Osteocyte (in vitro differentiated cells): Measurements from ENCODE around the gene BUB1B. TPM values are rescaled to one million over a fixed set of nuclear protein-coding genes. Genes with fewer than 3 reads are reported as not detected.

Experiments used
- DNase-seq: peaks from one replicate; pipeline ENCODE4 v3.0.0; 2021; ENCODE audit warnings: mixed read lengths; ENCODE audit not compliant: unreplicated experiment; ENCODE audit errors: extremely low spot score
- H3K27ac Mint-ChIP-seq: one replicate; pipeline ENCODE4 v1.8.0; 2021; ENCODE audit warnings: mild to moderate bottlenecking, mixed read lengths; ENCODE audit not compliant: unreplicated experiment
- H3K27me3 Mint-ChIP-seq: one replicate; pipeline ENCODE4 v1.8.0; 2021; ENCODE audit warnings: mixed read lengths; ENCODE audit not compliant: unreplicated experiment
- H3K36me3 Mint-ChIP-seq: one replicate; pipeline ENCODE4 v1.8.0; 2021; ENCODE audit warnings: mixed read lengths; ENCODE audit not compliant: unreplicated experiment
- H3K4me1 Mint-ChIP-seq: one replicate; pipeline ENCODE4 v1.8.0; 2021; ENCODE audit warnings: mixed read lengths; ENCODE audit not compliant: unreplicated experiment
- H3K4me3 Mint-ChIP-seq: one replicate; pipeline ENCODE4 v1.8.0; 2021; ENCODE audit warnings: mild to moderate bottlenecking, moderate library complexity, mixed read lengths; ENCODE audit not compliant: unreplicated experiment
- H3K9me3 Mint-ChIP-seq: one replicate; pipeline ENCODE4 v1.8.0; 2021; ENCODE audit warnings: mixed read lengths; ENCODE audit not compliant: unreplicated experiment
- CTCF ChIP-seq: fragments of 200-600 bp; sonication (generic); IDR thresholded peaks from 2 replicates; pipeline ENCODE4 v1.5.0; 2021; ENCODE audit warnings: antibody characterized with exemption, mild to moderate bottlenecking, moderate library complexity
- total RNA-seq: library from RNA; stranded (reverse); gene quantifications from 2 replicates; pipeline ENCODE4 v1.2.1, GENCODE V29; 2021

The BUB1B gene
- total RNA-seq, 1 donor from 2014 or later, result 8.5 TPM

GRCh38 chr15:40142428-40142827 lies 18.4 kb upstream of the BUB1B start:
- Mint-ChIP-seq H3K4me1 (no peaks in the 10 kb centered on the region), H3K36me3 (no peaks in the 10 kb centered on the region), H3K9me3 (no peaks in the 10 kb centered on the region), H3K27me3 (no peaks in the 10 kb centered on the region), H3K4me3 (no peak overlapping the region), H3K27ac (no peak overlapping the region)
- no peak for TF ChIP-seq CTCF
- DNase-seq, result no peak

- TF ChIP-seq CTCF, result no peak
- Mint-ChIP-seq H3K36me3 (no peaks in the 10 kb centered on the region), H3K9me3 (no peaks in the 10 kb centered on the region), H3K4me3 (no peak overlapping the region), H3K4me1 (peaks cover 4% of the 10 kb centered on the region), H3K27me3 (no peaks in the 10 kb centered on the region), H3K27ac (no peak overlapping the region)
- no peak for DNase-seq
These were observed 14.8 kb upstream of the BUB1B start for GRCh38 chr15:40146037-40146436.

GRCh38 chr15:40149339-40149738 lies 11.5 kb upstream of the BUB1B start:
- no peak overlapping the region for H3K4me3 Mint-ChIP-seq

GRCh38 chr15:40150163-40150925 lies 10.5 kb upstream of the BUB1B start:
- Mint-ChIP-seq H3K4me1 (peaks cover 4% of the 10 kb centered on the region), H3K4me3 (no peak overlapping the region), H3K27ac (no peak overlapping the region), H3K9me3 (no peaks in the 10 kb centered on the region), H3K36me3 (no peaks in the 10 kb centered on the region), H3K27me3 (no peaks in the 10 kb centered on the region)
- no peak for TF ChIP-seq CTCF
- DNase-seq, result peak; percentile 83

More at GRCh38 chr15:40149339-40149738, 11.5 kb upstream of the BUB1B start:
- Mint-ChIP-seq H3K27ac (no peak overlapping the region), H3K27me3 (no peaks in the 10 kb centered on the region), H3K9me3 (no peaks in the 10 kb centered on the region), H3K4me1 (peaks cover 4% of the 10 kb centered on the region), H3K36me3 (no peaks in the 10 kb centered on the region)
- TF ChIP-seq CTCF, result no peak
- DNase-seq, result peak; percentile 66

GRCh38 chr15:40151499-40151898 lies 9.4 kb upstream of the BUB1B start:
- Mint-ChIP-seq H3K4me1 (peaks cover 6% of the 10 kb centered on the region), H3K27ac (no peak overlapping the region), H3K4me3 (no peak overlapping the region), H3K27me3 (peaks cover 3% of the 10 kb centered on the region), H3K9me3 (no peaks in the 10 kb centered on the region), H3K36me3 (no peaks in the 10 kb centered on the region)
- no peak for TF ChIP-seq CTCF
- peak; percentile 42 for DNase-seq
